ENCODE data around the gene COL8A2.

Gene COL8A2

GRCh38 chr1:36098650-36099365 is 26.2 kb downstream of the COL8A2 start:
- Histone ChIP-seq H4K20me1 (ENCODE audit: insufficient read depth, low read length) (no peaks in the 10 kb centered on the region), H3K9ac (ENCODE audit: low read length) (no peak overlapping the region), H3F3A (ENCODE audit: insufficient read depth, low read length) (no peaks in the 10 kb centered on the region), H3K9me2 (ENCODE audit: low read depth, low read length) (no peaks in the 10 kb centered on the region), H3K4me3 (ENCODE audit: low read depth, low read length, poor library complexity, severe bottlenecking) (no peak overlapping the region), H3K27me3 (ENCODE audit: insufficient read depth, low read length) (no peaks in the 10 kb centered on the region), H3K4me1 (ENCODE audit: insufficient read depth, low read length, severe bottlenecking) (peaks cover 9% of the 10 kb centered on the region), H3K9me3 (ENCODE audit: low read length) (no peaks in the 10 kb centered on the region), H3K4me2 (ENCODE audit: low read length) (no peak overlapping the region), H3K79me2 (ENCODE audit: insufficient read depth, low read length) (no peaks in the 10 kb centered on the region), H3K36me3 (ENCODE audit: insufficient read depth, low read length) (peaks cover 25% of the 10 kb centered on the region; the same call in 1 of the 2 replicates), H2AFZ (ENCODE audit: low read length) (no peak overlapping the region), H3K27ac (ENCODE audit: low read depth, low read length, poor library complexity, severe bottlenecking) (no peak overlapping the region)
- TF ChIP-seq EZH2 (IDR thresholded peaks at IDR 0.05; ENCODE audit: borderline replicate concordance, low read length) (no peak), CTCF (IDR thresholded peaks at IDR 0.05; ENCODE audit: low read length) (no peak)

- Histone ChIP-seq H4K20me1 (ENCODE audit: insufficient read depth, low read length) (no peaks in the 10 kb centered on the region), H3K4me2 (ENCODE audit: low read length) (no peak overlapping the region), H3K79me2 (ENCODE audit: insufficient read depth, low read length) (no peaks in the 10 kb centered on the region), H3K4me1 (ENCODE audit: insufficient read depth, low read length, severe bottlenecking) (peaks cover 9% of the 10 kb centered on the region), H3K27ac (ENCODE audit: low read depth, low read length, poor library complexity, severe bottlenecking) (no peak overlapping the region), H3K9me3 (ENCODE audit: low read length) (no peaks in the 10 kb centered on the region), H3K9me2 (ENCODE audit: low read depth, low read length) (no peaks in the 10 kb centered on the region), H3K4me3 (ENCODE audit: low read depth, low read length, poor library complexity, severe bottlenecking) (no peak overlapping the region), H3K27me3 (ENCODE audit: insufficient read depth, low read length) (no peaks in the 10 kb centered on the region), H2AFZ (ENCODE audit: low read length) (no peak overlapping the region), H3K36me3 (ENCODE audit: insufficient read depth, low read length) (peaks cover 33% of the 10 kb centered on the region), H3K9ac (ENCODE audit: low read length) (no peak overlapping the region), H3F3A (ENCODE audit: insufficient read depth, low read length) (no peaks in the 10 kb centered on the region)
- TF ChIP-seq CTCF (IDR thresholded peaks at IDR 0.05; ENCODE audit: low read length) (no peak), EZH2 (IDR thresholded peaks at IDR 0.05; ENCODE audit: borderline replicate concordance, low read length) (no peak)
Observed at GRCh38 chr1:36097693-36098585, 27.1 kb downstream of the COL8A2 start.

- no peak overlapping the region for H3K27ac ChIP-seq (ENCODE audit: low read depth, low read length, poor library complexity, severe bottlenecking)
- no peak overlapping the region for H3K4me3 ChIP-seq (ENCODE audit: low read depth, low read length, poor library complexity, severe bottlenecking)
- H3K79me2 ChIP-seq (ENCODE audit: insufficient read depth, low read length), result no peaks in the 10 kb centered on the region
- no peaks in the 10 kb centered on the region for H3K27me3 ChIP-seq (ENCODE audit: insufficient read depth, low read length)
- H3K9me2 ChIP-seq (ENCODE audit: low read depth, low read length), result no peaks in the 10 kb centered on the region
- H3K9ac ChIP-seq (ENCODE audit: low read length), result no peak overlapping the region
- peaks cover 45% of the 10 kb centered on the region for H3K36me3 ChIP-seq (ENCODE audit: insufficient read depth, low read length)
- H2AFZ ChIP-seq (ENCODE audit: low read length), result no peak overlapping the region
- H3F3A ChIP-seq (ENCODE audit: insufficient read depth, low read length), result no peaks in the 10 kb centered on the region
- no peaks in the 10 kb centered on the region for H3K9me3 ChIP-seq (ENCODE audit: low read length)
- peak; percentile 25; the same call in 1 of the 2 replicates for TF ChIP-seq CTCF (IDR thresholded peaks at IDR 0.05; ENCODE audit: low read length)
- no peak for TF ChIP-seq EZH2 (IDR thresholded peaks at IDR 0.05; ENCODE audit: borderline replicate concordance, low read length)
- no peaks in the 10 kb centered on the region for H4K20me1 ChIP-seq (ENCODE audit: insufficient read depth, low read length)
- H3K4me1 ChIP-seq (ENCODE audit: insufficient read depth, low read length, severe bottlenecking), result peaks cover 9% of the 10 kb centered on the region
- H3K4me2 ChIP-seq (ENCODE audit: low read length), result no peak overlapping the region
Observed at GRCh38 chr1:36096500-36097432, 28.3 kb downstream of the COL8A2 start.

Data from OCI-LY1 (cell line).